Fibroblast of skin of left quadriceps (primary cell): ENCODE data around the gene MTHFSD.
A peak's percentile ranks its signal among the peaks of the same experiment; 100 is the strongest.

Source experiments
- DNase-seq, 2 experiments: peaks; one replicate each; pipeline ENCODE4 v3.0.0-alpha.2; 2013; ENCODE audit warnings: low read depth in 2 of 2

MTHFSD gene

DNA sequence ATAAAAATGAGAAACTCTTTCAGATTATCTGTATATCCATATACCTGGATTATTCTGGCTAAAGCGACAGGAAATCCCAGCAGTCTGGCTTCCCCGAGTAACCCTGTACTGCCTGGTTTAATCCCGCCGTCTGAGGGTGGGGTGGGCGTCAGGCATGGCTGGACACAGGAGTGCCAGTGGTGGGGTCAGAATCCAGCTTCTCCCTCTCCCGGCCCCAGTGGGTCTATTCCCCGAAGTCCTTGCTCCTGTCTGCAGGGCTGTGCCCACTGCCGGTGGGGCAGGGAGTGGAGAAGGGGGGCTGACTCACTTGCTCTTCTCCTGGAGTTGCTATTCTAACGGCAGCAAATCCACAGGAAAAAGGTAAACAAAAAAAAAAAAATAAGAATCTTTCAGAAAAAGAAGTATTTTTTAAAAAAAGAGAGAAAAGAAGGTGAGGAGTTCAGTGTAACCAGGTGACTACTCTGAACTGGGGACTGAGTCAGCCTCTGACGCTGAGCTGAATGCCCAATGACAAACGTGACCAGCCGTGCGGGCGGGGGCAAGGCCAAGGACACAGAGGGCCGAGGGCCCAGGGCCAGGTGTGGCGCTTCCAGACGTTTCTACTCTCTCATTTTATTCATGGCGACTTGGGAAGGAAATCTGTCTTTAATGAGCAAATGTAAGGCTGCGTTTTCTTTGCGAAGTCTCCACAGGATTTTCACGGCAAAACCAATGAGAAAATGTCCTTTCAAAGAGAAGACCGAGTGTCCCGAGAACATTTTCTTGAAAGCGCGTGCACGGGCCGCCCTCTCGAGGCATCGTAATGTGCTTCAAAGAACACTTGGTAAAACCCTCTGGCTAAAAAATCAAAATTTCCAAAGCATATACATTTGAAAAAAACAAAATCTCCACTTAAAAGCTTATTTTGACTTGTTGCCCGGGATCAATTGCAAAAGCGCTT is 24.5 kb downstream of the MTHFSD start:
- DNase-seq = no peak

DNA sequence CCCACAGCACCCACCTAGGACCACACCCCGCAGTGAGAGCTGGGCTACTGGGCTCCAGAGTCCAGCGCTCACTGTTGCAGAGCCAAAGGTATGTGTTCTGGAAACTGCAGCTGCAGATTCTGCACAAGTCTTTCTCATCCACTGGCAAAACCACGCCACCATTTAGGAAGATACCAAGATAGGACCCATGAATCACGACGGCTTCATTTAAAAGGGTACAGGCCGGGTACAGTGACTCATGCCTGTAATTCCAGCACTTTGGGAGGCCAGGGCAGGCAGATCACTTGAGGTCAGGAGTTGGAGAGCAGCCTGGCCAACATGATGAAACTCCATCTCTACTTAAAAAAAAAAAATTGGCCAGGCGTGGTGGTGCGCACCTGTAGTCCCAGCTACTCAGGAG is 25.9 kb downstream of the MTHFSD start:
- no peak for DNase-seq

DNA sequence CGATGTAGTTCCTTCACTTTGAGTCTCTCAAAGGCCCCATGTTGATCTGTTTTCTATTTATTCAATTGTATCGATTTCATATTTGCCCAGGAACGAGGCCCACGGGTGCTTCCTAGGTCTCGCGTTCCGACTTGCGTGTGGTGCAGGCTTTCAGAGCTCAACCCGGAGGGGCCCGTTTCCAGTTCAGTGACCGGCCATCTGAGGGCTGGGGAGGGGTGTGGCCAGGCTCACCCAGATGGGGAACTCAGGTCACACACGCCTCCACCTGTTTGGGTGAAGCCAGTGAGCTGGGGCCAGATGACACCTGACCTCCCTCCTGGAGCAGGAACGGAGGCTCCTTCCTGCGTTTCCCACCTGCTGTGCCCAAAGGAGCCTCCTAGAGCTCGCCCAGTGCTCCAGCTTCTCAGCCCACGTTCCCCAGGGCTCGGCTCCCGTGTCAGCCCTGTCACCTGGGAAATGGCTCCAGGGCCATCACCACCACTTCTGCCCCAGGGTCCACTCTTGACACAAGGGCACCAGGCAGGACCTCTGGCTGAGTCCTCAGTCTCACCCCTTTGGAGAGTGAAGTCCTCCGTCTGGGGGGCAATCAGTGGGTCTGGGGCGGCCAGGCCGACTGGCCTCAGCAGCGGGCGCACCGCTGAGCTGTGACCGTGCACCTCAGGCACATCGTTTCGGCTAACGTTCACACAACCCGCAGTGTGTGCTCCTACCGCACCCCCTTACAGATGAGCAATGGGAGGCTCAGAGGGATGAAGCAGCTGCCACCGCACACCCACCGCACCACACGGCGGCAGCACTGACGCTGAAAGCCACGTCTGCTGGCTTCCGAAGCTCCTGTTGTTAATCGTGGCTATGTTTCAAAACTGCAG is 26.7 kb downstream of the MTHFSD start:
- no peak for DNase-seq

DNA sequence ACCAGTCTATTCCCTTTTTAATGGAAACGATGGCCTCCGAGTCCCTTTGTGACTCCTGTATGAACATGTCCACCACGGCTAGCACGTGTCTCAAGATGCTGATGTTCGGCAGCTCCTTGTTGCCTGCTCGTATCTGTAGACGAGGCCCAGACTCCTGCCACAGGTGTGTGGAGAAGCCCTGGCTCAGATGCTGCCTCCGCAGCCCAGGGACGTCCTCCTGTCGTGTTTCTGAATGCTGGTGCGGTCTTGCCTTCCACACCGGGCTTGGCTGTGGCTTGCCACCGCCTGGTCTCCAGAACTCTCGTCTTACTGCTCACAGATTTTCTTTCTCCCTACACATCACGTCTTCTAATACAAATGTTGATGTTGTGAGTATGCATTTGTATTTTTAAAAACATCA is 27.7 kb downstream of the MTHFSD start:
- DNase-seq = no peak

DNA sequence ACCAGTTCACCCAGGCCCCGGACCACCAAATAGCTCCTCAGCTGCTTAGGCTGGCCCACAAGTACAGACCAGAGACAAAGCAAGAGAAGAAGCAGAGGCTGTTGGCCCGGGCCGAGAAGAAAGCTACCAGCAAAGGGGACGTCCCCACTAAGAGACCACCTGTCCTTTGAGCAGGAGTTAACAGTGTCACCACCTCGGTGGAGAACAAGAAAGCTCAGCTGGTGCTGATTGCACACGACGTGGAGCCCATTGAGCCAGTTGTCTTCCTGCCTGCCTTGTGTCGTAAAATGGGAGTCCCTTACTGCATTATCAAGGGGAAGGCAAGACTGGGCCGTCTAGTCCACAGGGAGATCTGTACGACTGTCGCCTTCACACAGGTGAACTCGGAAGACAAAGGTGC is 29.3 kb downstream of the MTHFSD start:
- DNase-seq = no peak

DNA sequence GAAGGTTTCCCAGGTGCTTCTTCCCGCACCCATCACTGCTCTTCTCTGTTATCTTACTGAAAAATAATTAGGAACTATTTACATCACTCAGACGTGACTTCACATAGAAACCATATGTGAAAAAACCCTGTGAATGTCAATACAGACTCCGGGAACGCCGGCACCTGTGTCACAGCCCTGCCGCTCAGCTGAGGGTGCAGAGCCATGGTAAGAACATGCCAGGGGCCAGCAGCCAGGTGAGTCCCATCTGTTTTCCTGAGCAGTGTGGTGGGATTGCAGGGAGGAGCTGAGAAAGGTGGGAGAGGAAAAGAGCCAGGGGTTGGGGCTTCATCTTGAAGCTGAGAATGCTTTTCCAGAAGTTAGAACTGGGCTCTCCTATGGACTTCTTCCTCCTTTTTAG is 31.0 kb downstream of the MTHFSD start:
- no peak for DNase-seq

DNA sequence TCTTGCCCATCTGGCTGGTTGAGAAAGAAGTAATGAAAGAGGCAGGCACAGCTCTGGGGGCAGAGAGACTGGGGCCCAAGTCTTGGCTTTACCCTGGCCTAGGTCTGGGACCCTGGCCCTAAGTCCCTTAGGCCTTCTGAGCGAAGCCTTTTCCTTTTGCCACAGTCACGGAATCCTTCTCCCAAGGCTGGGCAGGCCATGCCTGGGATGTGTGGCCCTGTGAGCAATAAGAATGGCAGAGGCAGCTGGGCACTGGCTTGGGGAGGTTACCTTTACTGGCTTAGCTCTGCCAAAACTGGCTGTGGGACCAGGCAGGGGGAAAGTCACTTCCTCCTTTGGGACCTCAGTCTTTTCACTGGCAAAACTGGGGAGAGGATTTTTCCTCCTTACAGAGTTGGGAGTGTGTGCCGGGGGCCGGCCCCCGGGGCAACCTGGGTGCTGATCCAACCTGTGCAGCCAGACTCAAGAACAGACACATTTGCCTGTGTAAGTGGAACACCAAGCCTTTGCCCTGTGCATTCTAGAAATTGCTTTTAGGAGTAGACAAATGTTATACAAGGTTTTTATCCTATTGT is 31.8 kb downstream of the MTHFSD start:
- DNase-seq = no peak

DNA sequence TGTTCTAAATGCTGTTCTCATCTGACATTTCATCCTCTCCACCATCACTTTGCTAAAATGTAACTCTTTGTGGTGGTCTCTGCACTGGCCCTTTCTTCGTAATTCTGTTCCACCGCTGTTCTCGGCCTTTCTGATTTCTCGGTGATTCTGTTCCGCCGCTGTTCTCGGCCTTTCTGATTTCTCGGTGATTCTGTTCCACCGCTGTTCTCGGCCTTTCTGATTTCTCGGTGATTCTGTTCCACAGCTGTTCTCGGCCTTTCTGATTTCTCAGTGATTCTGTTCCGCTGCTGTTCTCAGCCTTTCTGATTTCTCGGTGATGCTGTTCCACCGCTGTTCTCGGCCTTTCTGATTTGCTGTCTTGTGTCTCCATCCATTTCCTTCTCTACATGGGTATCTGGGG is 32.4 kb downstream of the MTHFSD start:
- no peak for DNase-seq

DNA sequence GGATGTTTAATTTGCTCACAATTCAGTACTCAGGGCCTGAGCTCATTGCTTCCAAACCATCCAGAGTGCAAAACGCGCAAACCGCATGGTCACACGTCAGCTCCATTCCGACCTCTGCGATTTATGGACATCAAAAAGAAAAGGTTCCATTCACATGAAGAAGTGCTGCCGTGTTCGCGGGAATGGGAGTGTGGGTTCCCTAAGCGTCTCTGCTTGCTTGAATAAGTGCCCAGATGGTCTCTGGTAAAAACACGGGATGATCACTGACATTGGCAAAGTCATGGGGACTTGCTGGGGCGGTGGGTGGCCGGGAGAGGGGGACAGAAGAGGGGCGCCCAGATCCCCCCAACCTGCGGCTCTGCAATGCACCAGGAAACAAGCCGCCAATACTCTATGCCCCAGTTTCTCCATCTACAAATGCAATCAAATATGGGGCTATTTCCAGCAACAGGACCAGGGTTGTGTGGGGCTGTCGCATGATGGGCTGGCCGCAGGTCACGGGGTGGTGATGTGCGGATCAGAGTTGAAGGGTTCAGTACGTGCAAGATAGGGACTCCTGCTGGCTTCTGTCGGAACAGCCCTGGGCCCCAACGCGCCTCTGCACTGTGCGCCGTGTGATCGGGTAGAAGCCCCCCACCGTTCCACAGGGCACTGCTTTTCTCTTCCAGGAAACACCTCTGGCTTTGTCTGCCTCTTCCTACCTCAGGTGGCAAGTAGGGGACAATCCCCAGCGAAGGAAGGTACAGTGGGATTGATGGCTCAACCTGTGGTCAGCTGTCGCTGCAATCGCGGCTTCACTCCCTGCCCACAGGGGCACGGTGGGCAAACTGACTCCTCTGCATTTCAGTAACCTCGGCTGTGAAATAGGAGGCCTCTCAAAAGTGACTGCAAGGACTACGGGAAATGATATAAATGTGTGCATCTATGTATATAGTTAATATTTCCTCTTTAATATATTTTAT is 33.5 kb downstream of the MTHFSD start:
- DNase-seq = no peak

DNA sequence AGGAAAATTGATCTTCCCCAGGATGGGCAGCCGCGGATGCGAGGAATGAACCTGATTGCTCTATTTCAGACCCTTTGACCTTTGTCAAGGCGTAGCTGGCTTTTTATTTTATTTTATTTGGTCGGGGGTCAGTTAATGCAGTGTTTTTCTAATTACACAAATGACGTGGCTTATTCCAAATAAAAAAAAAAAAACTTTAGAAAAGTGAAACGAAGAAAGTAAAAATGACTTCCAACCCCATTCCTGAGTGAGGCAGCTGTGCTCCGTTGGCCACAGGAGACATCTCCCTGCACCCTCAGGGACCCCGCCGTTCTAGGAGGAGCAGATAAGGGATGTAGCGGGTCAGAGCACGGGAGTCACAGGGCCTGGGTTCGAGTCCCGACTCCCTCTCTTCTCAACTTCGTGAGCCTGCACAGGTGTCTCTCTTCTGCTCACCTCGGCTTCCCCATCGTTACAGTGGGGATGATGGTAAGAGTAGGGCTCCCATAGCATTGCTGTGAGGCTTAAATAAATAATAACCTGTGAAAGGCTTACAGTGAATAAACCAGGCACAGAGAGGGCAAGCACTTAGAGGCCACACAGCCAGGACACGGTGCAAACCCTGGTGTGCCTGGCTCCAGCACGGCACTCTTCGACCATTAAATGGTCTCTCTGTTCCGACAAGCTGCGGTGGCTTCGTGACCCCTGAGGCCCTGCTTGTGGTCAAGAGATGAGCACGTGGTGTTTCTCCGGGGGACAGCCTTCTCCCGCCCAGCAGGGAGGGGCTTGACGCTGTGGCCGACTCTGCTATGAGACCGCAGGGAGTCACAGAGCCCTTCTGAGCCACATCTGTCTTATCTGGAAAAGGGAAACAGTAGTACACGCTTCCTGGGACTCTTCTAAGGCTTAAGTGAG is 34.5 kb downstream of the MTHFSD start:
- no peak for DNase-seq

DNA sequence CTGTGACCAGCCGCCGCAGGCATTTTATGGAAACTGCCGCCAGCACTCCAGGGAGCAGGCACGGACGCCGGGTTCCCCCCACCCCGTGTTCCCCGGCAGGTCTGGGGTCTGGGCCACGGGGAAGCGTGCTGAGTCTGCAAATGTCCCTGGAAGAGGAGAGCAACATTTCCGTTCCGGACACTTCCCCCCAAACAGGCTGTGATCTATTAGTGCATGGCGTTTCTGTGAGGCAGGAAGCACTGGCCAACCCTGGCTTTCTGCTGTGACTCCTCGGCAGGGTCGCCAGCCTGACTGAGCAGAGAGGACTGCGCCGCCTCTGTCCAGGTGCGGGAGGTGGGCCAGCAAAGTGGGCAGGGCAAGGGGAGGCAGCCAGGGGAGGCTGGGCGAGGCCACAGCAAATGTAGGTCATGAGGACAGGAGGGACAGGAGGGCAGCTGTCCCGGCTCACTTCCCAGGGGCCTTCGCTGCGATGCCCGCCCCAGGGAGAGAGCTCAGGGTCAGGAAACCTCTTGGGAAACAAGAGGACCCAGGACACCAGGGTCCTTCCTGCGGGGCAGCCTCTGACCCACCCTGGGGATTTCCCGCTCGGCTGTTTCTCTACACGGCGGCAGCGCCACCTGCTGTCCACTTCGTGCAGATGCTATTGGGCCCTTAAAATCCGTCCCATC is 35.3 kb downstream of the MTHFSD start:
- no peak for DNase-seq

DNA sequence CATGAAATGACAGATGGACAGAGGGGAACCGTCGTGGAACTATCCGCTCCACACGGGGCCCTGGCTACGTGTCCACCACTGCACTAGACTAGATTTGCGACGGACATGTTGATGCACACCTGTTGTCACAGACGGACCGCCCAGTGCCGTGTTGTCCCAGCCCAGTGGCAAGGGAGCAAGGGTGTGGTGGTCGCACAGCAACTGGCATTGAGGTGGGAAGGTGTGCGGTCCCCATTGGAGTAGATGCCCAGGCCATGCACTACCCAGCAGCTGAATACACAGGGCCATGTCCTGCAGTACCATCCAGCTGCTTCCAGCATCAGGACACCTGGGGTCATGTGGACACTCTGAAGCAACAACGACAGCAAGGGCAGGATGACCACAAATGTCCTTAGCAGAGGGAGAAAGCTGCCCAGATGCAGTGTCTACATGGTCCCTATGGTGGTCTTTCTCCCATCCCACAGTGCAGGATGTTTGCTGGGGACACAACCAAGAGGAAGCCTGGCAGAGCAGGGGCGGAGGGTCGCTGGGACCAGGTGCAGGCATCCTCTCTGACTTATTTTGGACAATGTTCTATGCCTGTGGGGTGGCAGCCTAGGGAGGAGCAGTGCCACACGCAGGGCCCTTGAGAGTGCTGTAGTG is 35.9 kb downstream of the MTHFSD start:
- no peak for DNase-seq

DNA sequence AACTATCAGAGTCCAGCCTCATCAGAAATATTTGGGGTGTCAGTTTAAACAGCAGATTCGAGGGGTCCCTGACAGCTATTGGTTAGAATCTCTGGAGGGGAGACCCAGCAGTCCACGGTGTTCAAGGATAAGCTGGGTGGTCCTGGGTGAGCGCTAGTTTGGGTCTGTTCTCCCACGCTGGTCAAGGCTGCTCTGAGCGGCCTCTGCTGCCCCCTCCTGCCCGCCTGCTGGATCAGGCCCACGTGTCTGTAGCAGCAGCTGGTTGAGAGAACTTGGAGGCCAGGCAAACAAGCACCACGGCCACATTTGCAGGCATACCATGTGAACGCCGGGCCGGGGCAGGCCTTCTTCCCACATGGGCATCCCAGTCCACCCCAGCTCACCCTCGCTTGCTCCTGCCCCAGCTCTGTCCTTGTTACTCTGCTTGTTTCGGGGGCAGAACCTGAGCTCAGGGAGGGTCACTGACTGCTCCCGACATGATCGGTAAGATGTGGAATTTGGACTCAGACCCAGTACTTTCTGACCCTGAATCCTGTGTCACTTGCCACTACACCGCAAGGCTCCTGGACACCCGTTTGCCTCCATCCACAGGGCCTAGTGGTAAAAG is 37.3 kb downstream of the MTHFSD start:
- peak; percentile 33 to 39 for DNase-seq

DNA sequence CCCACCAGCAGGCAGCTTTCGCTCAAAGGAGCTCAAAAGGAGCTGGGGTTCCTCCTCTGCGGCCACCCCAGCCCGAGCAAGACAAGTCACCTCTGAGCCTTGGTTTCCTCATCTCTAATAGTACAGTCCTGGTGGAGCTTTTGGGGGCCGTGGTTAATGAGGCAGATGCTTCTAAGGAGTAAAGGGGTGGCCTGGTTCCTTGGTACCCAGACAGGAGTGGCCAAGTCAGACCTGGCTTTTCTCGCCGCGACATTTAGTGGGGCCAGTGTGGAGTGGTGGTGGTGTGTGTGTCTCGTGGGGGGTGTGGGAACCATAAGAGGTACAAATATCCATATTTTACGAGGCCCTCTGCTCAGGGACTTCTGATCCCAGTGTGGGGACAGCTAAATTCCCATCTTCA is 38.0 kb downstream of the MTHFSD start:
- DNase-seq = no peak

DNA sequence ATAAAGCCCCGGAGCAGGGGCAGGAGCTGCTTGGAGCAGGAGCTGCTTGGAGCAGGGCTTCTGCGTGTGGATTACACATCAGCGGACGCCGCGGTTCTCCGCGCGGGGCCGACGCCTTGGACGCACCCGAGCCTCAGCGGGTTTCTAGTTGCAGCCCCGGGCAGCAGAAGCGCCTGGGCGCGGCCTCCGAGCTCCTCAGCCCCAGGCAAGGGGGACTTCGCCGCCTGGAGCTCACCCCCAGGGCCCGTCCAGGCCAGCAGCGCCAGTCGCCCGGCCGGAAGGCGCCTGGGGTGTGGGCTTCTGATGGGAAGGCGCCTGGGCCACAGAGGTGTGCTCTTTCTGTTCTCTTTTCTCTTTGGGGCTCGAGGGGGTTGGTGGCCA is 38.4 kb downstream of the MTHFSD start:
- DNase-seq = no peak

DNA sequence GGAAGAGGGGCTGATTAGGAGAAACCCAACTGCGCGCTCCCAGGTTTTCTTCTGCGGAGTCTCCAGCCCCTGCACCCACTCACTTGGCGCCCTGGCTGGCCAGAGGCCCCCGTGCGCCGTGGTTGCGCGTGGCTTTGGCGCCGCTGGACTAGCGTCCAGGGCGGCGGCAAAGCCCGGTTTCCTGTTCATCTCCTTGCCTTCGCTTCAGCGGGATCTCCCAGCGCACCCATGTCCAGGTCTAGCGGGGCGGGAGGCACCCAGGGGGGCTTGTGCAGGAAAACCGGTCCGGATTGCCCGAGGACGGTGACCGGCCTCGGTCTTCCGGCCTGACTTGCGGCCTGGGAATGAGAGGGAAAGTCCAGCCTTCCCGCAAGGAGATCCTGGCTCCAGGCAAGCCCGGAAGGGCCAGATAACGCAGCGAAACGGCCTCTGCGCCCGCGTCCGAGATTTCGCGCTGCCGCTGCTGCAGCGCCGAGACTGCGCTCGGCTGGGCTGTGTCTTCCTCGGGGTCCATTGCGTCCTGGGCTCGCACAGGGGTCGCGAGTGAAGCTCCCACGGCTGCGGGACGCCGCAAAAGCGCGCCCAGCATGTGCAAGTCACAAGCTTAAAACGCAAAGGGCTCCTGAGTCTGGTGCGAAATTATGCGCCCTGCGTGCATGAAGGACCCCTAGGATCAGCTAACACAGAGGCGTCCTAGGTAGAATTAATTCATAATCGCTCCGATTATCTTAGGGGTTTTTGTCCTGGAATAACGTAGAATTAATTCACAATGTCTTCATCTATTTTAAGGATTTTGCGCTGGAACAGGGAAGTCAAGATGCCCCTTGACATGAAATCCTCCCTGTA is 39.0 kb downstream of the MTHFSD start:
- DNase-seq = no peak

DNA sequence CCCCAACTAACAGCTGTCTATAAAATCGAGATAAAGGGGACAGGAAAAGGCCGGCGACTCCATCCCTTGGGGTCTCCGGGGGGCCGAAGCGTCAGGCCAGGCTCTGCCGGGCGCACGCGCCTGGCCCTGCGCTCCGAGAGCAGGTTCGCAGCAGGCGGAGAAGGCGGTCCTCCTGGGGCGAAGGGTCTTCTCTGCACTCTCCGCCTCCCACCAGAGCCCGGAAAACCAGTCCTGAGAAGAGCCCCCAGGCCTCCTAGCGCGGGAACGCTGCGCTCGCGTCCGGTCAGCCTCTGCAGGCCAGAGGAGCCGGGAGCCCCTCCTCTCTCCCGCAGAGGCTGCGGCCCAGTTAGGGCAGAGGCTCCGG is 39.6 kb downstream of the MTHFSD start:
- no peak for DNase-seq
